SU-DHL-6 (cell line): ENCODE data around the gene SMIM10L1.

Experiments
- H2AFZ ChIP-seq: fragments of 200-600 bp; sonication (generic); 2 replicates; pipeline ENCODE4 v1.6.1; 2014; ENCODE audit warnings: low read depth, mild to moderate bottlenecking, moderate library complexity, mixed read lengths, antibody characterized with exemption, low read length; ENCODE audit not compliant: severe bottlenecking
- H3F3A ChIP-seq: fragments of 200-600 bp; shearing (Covaris generic); 2 replicates; pipeline ENCODE4 v1.6.0; 2016; ENCODE audit warnings: antibody characterized with exemption, mild to moderate bottlenecking; ENCODE audit not compliant: insufficient read depth
- H3K27ac ChIP-seq: fragments of 200-600 bp; sonication (generic); 2 replicates; pipeline ENCODE4 v1.5.1; 2016; ENCODE audit warnings: low read depth, mild to moderate bottlenecking, low read length, moderate library complexity, mixed read lengths
- H3K27me3 ChIP-seq: fragments of 200-600 bp; sonication (generic), shearing (Covaris generic); 2 replicates; pipeline ENCODE4 v1.6.0; 2014; ENCODE audit warnings: mild to moderate bottlenecking, low read length
- H3K36me3 ChIP-seq: fragments of 200-600 bp; sonication (generic); 2 replicates; pipeline ENCODE4 v1.6.1; 2014; ENCODE audit warnings: mild to moderate bottlenecking, low read length, mixed read lengths
- H3K4me2 ChIP-seq: fragments of 300-600, 200-600 bp; shearing (Covaris generic), sonication (generic); 2 replicates; pipeline ENCODE4 v1.6.0; 2014; ENCODE audit warnings: low read length, low read depth, mild to moderate bottlenecking; ENCODE audit not compliant: poor library complexity, severe bottlenecking
- H3K4me3 ChIP-seq: fragments of 200-600 bp; sonication (generic); 2 replicates; pipeline ENCODE4 v1.5.1; 2014; ENCODE audit warnings: antibody characterized with exemption, low read length, mild to moderate bottlenecking, mixed read lengths; ENCODE audit not compliant: insufficient read depth, poor library complexity, severe bottlenecking
- H3K79me2 ChIP-seq: fragments of 200-600 bp; sonication (generic); 2 replicates; pipeline ENCODE4 v1.6.1; 2014; ENCODE audit warnings: mild to moderate bottlenecking, low read length, moderate library complexity; ENCODE audit not compliant: insufficient read depth
- H3K9ac ChIP-seq: fragments of 200-600 bp; sonication (generic); 2 replicates; pipeline ENCODE4 v1.7.0; 2014; ENCODE audit warnings: mild to moderate bottlenecking, low read length
- H3K9me2 ChIP-seq: fragments of 200-600 bp; sonication (generic); replicated peaks from 2 replicates; pipeline ENCODE4 v1.6.1; 2014; ENCODE audit warnings: low read length; ENCODE audit not compliant: insufficient read depth
- H3K9me3 ChIP-seq: fragments of 200-600 bp; sonication (generic); 2 replicates; pipeline ENCODE4 v1.6.1; 2014; ENCODE audit warnings: low read length, mixed read lengths; ENCODE audit not compliant: insufficient read depth
- H4K20me1 ChIP-seq: fragments of 200-600 bp; sonication (generic); 2 replicates; pipeline ENCODE4 v1.6.1; 2014; ENCODE audit warnings: low read depth, mild to moderate bottlenecking, antibody characterized with exemption, low read length, moderate library complexity, mixed read lengths
- EZH2phosphoT487 ChIP-seq: fragments of 200-600 bp; sonication (generic), shearing (Covaris generic); conservative IDR thresholded peaks from 2 replicates; pipeline ENCODE4 v1.6.1; 2018; ENCODE audit warnings: mild to moderate bottlenecking, antibody characterized with exemption, low read length, moderate library complexity, mixed read lengths
- TF ChIP-seq, protein P1 (sequence below): fragments of 200-600 bp; sonication (generic); IDR thresholded peaks from one replicate; pipeline ENCODE4 v1.5.1; 2017; ENCODE audit warnings: antibody characterized with exemption, mild to moderate bottlenecking, low read length, moderate library complexity; ENCODE audit not compliant: insufficient read depth, poor library complexity, severe bottlenecking

SMIM10L1 gene

DNA sequence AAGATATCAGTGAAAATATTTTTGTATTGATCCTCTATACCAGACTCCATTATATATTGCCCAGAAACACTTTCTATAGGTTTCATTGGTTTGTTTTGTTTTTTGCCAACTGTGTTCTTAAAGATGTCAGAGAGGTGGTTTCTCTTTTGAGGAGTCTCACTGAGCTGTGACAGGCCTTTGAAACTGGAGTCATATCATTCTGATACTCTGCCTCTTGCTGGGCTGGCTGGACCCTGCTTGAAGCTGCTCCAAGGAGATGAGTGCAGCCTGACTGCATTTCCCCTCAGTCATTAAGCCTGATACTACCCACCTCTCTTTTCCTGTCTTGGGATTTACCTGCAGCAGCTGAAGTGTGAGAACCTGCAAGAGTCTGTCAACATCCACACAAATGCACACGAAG, 20.2 kb upstream of the SMIM10L1 start:
- Histone ChIP-seq H4K20me1 (no peaks in the 10 kb centered on the region), H3K9me3 (no peaks in the 10 kb centered on the region), H3F3A (no peaks in the 10 kb centered on the region), H3K4me2 (no peak overlapping the region), H3K79me2 (peaks cover 27% of the 10 kb centered on the region), H3K9me2 (no peaks in the 10 kb centered on the region), H3K27ac (no peak overlapping the region), H3K4me3 (no peak overlapping the region), H3K36me3 (no peaks in the 10 kb centered on the region), H3K9ac (no peak overlapping the region), H2AFZ (no peak overlapping the region), H3K27me3 (no peaks in the 10 kb centered on the region)
- TF ChIP-seq, protein P1, sequence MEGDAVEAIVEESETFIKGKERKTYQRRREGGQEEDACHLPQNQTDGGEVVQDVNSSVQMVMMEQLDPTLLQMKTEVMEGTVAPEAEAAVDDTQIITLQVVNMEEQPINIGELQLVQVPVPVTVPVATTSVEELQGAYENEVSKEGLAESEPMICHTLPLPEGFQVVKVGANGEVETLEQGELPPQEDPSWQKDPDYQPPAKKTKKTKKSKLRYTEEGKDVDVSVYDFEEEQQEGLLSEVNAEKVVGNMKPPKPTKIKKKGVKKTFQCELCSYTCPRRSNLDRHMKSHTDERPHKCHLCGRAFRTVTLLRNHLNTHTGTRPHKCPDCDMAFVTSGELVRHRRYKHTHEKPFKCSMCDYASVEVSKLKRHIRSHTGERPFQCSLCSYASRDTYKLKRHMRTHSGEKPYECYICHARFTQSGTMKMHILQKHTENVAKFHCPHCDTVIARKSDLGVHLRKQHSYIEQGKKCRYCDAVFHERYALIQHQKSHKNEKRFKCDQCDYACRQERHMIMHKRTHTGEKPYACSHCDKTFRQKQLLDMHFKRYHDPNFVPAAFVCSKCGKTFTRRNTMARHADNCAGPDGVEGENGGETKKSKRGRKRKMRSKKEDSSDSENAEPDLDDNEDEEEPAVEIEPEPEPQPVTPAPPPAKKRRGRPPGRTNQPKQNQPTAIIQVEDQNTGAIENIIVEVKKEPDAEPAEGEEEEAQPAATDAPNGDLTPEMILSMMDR = no peak
- TF ChIP-seq EZH2phosphoT487 = no peak

DNA sequence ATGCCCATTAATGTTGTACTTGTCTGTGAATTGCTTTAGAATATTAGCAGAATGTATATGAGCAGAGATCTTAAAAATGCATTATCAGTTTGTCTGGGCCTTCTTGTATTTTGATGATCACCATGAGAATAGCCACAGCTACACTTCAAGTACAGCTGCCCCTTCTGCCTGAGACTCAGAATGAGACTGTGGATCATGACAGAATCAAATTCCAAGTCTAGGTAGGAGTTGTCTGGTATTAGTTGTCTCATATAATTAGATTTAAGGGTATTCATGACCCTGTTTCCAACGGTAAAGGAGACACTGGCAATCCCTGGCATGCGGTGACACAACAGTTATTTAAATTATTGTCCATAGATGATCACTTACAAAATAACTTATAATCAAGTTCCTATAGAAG, 18.3 kb upstream of the SMIM10L1 start:
- TF ChIP-seq, protein P1 = no peak
- no peak for TF ChIP-seq EZH2phosphoT487
- Histone ChIP-seq H3K27me3 (no peaks in the 10 kb centered on the region), H3K9ac (no peak overlapping the region), H3K9me3 (no peaks in the 10 kb centered on the region), H3K4me2 (no peak overlapping the region), H2AFZ (no peak overlapping the region), H3K9me2 (no peaks in the 10 kb centered on the region), H3K4me3 (no peak overlapping the region), H3F3A (no peaks in the 10 kb centered on the region), H3K36me3 (no peaks in the 10 kb centered on the region), H4K20me1 (no peaks in the 10 kb centered on the region), H3K79me2 (peaks cover 32% of the 10 kb centered on the region), H3K27ac (no peak overlapping the region)

DNA sequence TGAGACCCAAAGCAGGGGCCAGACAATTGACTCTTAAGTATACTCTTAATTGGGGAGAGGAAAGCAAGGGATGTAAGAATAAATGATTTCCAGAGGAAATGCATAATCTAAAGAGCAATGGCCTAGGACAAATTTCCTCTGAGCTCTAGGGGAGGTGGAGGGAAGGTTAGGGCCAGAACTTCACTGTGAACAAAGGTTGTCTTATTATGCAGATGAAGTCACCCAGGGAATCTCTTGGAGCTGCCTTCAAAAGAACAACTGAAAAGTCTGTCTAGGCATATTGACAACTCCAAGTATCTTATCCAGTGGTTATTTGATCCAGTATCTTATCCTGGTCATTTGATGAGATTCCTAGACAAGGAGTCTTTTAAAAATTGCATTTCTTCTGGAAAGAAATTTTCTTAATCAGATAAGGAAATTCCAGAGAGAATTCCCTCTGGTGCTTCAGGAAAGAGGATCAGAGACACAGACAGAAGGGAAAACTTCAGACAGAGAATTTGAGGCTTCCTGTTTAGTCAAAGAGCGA, 16.5 kb upstream of the SMIM10L1 start:
- Histone ChIP-seq H3K4me2 (no peak overlapping the region), H3K36me3 (no peaks in the 10 kb centered on the region), H3K79me2 (peaks cover 41% of the 10 kb centered on the region), H3K9me3 (no peaks in the 10 kb centered on the region), H3F3A (no peaks in the 10 kb centered on the region), H4K20me1 (no peaks in the 10 kb centered on the region), H3K4me3 (no peak overlapping the region), H3K27me3 (no peaks in the 10 kb centered on the region), H3K9ac (no peak overlapping the region), H3K9me2 (no peaks in the 10 kb centered on the region), H2AFZ (no peak overlapping the region), H3K27ac (no peak overlapping the region)
- TF ChIP-seq, protein P1 = no peak
- TF ChIP-seq EZH2phosphoT487 = no peak
